HepG2 (cell line): ENCODE measurements around the gene COL4A2.

Source experiments
- AGO1 ChIP-seq: fragments of 200-400 bp; formaldehyde crosslinking; IDR thresholded peaks from 2 replicates; pipeline ENCODE4 v1.6.1; 2017; ENCODE audit warnings: mild to moderate bottlenecking, low read depth, low read length, moderate library complexity; ENCODE audit not compliant: poor library complexity, severe bottlenecking
- EHMT2 ChIP-seq: fragments of 200-600 bp; sonication (generic); IDR thresholded peaks from 2 replicates; pipeline ENCODE4 v1.7.0; 2017; ENCODE audit warnings: antibody characterized with exemption, low read depth, low read length, borderline replicate concordance
- EZH2 ChIP-seq: conservative IDR thresholded peaks from 2 replicates; pipeline ENCODE4 v1.6.1; 2012; ENCODE audit warnings: mild to moderate bottlenecking, low read depth, low read length, moderate library complexity
- FOXK1 ChIP-seq: sonication (generic); formaldehyde crosslinking; IDR thresholded peaks from 2 replicates; pipeline ENCODE4 v1.4.0; 2020; ENCODE audit warnings: low read depth, missing genetic modification reagents, borderline replicate concordance
- POLR2A ChIP-seq, 2 experiments: IDR thresholded peaks; 2 replicates each; pipeline ENCODE4 v1.6.1; 2011; ENCODE audit warnings: low read depth in 2 of 2, low read length in 2 of 2, mild to moderate bottlenecking in 1 of 2, moderate library complexity in 1 of 2; ENCODE audit not compliant: insufficient read depth in 1 of 2
- ZNF44 ChIP-seq: sonication (generic); formaldehyde crosslinking; IDR thresholded peaks from 2 replicates; pipeline ENCODE4 v1.5.1; 2020; ENCODE audit warnings: mild to moderate bottlenecking, missing genetic modification reagents
- ZNF605 ChIP-seq: sonication (generic); formaldehyde crosslinking; IDR thresholded peaks from 2 replicates; pipeline ENCODE4 v1.8.0; 2022; ENCODE audit warnings: mild to moderate bottlenecking, missing genetic modification reagents
- ZNF792 ChIP-seq: IDR thresholded peaks from 2 replicates; pipeline ENCODE4 v1.6.1; 2016
- TF ChIP-seq, protein P1 (sequence below): sonication (generic); formaldehyde crosslinking; IDR thresholded peaks from 2 replicates; pipeline ENCODE4 v1.8.1; 2023; ENCODE audit warnings: mild to moderate bottlenecking, missing genetic modification reagents
- TF ChIP-seq, protein P2 (sequence below): sonication (generic); formaldehyde crosslinking; IDR thresholded peaks from 2 replicates; pipeline ENCODE4 v1.5.0; 2020; ENCODE audit warnings: missing genetic modification reagents, mild to moderate bottlenecking, borderline replicate concordance
- TF ChIP-seq, protein P3 (sequence below): sonication (generic); formaldehyde crosslinking; IDR thresholded peaks from 2 replicates; pipeline ENCODE4 v1.5.0; 2020; ENCODE audit warnings: mild to moderate bottlenecking, missing genetic modification reagents, moderate library complexity

DNA sequence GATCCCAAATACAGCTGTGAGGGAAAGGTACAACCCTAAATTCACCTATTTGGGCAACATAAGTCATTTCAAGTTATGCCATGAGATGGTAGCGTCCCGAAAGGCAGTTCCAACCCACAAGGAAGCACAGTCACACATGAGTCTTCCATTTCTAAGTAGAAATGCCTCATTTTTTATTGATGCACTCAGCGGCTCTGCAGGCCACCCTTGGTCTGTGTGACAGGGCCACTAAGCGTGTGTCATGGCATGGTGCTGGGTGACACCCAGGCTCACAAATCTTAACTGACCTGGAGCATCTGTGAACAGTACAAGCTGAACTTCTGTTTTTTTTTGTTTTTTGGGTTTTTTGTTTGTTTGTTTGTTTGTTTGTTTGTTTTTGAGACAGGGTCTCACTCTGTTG lies 239.3 kb downstream of the COL4A2 start:
- TF ChIP-seq, protein P1, sequence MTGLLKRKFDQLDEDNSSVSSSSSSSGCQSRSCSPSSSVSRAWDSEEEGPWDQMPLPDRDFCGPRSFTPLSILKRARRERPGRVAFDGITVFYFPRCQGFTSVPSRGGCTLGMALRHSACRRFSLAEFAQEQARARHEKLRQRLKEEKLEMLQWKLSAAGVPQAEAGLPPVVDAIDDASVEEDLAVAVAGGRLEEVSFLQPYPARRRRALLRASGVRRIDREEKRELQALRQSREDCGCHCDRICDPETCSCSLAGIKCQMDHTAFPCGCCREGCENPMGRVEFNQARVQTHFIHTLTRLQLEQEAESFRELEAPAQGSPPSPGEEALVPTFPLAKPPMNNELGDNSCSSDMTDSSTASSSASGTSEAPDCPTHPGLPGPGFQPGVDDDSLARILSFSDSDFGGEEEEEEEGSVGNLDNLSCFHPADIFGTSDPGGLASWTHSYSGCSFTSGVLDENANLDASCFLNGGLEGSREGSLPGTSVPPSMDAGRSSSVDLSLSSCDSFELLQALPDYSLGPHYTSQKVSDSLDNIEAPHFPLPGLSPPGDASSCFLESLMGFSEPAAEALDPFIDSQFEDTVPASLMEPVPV (CRISPR knock-in tag) = no peak
- TF ChIP-seq POLR2A (IDR thresholded peaks at IDR 0.05; ENCODE audit: insufficient read depth in 1 of 2, low read depth in 2 of 2, low read length in 2 of 2) (no peak), EZH2 (no peak), AGO1 (no peak), ZNF605 (CRISPR knock-in tag) (no peak), ZNF44 (CRISPR knock-in tag) (no peak), FOXK1 (no peak), EHMT2 (no peak), ZNF792 (CRISPR knock-in tag) (no peak)
- TF ChIP-seq, protein P2, sequence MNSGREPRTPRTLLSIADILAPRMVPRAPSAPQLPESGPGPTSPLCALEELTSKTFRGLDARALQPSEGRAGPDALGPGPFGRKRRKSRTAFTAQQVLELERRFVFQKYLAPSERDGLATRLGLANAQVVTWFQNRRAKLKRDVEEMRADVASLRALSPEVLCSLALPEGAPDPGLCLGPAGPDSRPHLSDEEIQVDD (CRISPR knock-in tag) = no peak
- TF ChIP-seq, protein P3, sequence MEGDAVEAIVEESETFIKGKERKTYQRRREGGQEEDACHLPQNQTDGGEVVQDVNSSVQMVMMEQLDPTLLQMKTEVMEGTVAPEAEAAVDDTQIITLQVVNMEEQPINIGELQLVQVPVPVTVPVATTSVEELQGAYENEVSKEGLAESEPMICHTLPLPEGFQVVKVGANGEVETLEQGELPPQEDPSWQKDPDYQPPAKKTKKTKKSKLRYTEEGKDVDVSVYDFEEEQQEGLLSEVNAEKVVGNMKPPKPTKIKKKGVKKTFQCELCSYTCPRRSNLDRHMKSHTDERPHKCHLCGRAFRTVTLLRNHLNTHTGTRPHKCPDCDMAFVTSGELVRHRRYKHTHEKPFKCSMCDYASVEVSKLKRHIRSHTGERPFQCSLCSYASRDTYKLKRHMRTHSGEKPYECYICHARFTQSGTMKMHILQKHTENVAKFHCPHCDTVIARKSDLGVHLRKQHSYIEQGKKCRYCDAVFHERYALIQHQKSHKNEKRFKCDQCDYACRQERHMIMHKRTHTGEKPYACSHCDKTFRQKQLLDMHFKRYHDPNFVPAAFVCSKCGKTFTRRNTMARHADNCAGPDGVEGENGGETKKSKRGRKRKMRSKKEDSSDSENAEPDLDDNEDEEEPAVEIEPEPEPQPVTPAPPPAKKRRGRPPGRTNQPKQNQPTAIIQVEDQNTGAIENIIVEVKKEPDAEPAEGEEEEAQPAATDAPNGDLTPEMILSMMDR (CRISPR knock-in tag) = no peak
